Left lung (tissue), 10 donors: ENCODE results near the gene WDR37. TPM values are rescaled to one million over a fixed set of nuclear protein-coding genes. Genes with fewer than 3 reads are reported as not detected.

Source experiments
- ATAC-seq: fragments of 200-7000 bp; cut with Tn5 transposase; one replicate; pipeline ENCODE4 v1.9.1; 2020; ENCODE audit warnings: moderate library complexity
- DNase-seq, 4 donors: peaks; one replicate each; pipeline ENCODE4 v3.0.0-alpha.2; 2013 to 2020
- H3K27ac ChIP-seq, 2 donors: fragments of 200-600 bp; sonication (generic) in 1 of 2; one replicate each; pipeline versions ENCODE4 v1.5.0 to v1.8.0; 2020 to 2021
- H3K27me3 ChIP-seq, 2 donors: fragments of 200-600 bp; sonication (generic) in 1 of 2; one replicate each; pipeline versions ENCODE4 v1.5.0 to v1.8.0; 2020 to 2021
- H3K36me3 ChIP-seq, 2 donors: fragments of 200-600 bp; sonication (generic) in 1 of 2; one replicate each; pipeline versions ENCODE4 v1.5.0 to v1.8.0; 2020 to 2021
- H3K4me1 ChIP-seq, 2 donors: fragments of 200-600 bp; one replicate each; pipeline ENCODE4 v1.8.0; 2021
- H3K4me3 ChIP-seq, 2 donors: fragments of 200-600 bp; sonication (generic) in 1 of 2; one replicate each; pipeline versions ENCODE4 v1.5.0 to v1.8.0; 2020 to 2021; ENCODE audit warnings: mild to moderate bottlenecking in 1 of 2
- H3K9me3 ChIP-seq, 2 donors: fragments of 200-600 bp; sonication (generic) in 1 of 2; one replicate each; pipeline versions ENCODE4 v1.5.0 to v1.8.0; 2020 to 2021
- CTCF ChIP-seq, 2 donors: fragments of 200-600 bp; sonication (generic) in 1 of 2; IDR thresholded peaks; one replicate each; pipeline versions ENCODE4 v1.5.0 to v1.8.0; 2021; ENCODE audit warnings: antibody characterized with exemption in 2 of 2
- intact Hi-C, 2 donors: fragments of 100-400 bp; cut with DNase I; formaldehyde crosslinking; loops; one replicate each; pipeline versions ENCODE4 v1.11.2 to v1.14.2; 2022
- polyA plus RNA-seq, 6 donors: library from polyadenylated mRNA; unstranded; fragments of 120-200 nt; gene quantifications; one replicate each; pipeline ENCODE4 v1.2.1, GENCODE V29; 2013; ENCODE audit not compliant: insufficient read length in 6 of 6
- total RNA-seq, 2 donors: library from RNA; stranded (reverse); fragmentation: NEBNext Ultra II Directional; extraction: Animal tissue kit (Norgen Biotek cat#: 25700); gene quantifications; one replicate each; pipeline ENCODE4 v1.2.1, GENCODE V29; 2021
- donor health status: DM: no; HTN: yes; CAD: no.
- donor health status: DM: no; HTN: no; CAD: no.

WDR37 gene
- total and polyA plus RNA-seq, 8 donors = 16.1 to 23.8 (median 18.1) TPM

GRCh38 chr10:1132584-1132983, 76.4 kb downstream of the WDR37 start:
- no peak for TF ChIP-seq CTCF (IDR thresholded peaks at IDR 0.05)
- H3K4me1 ChIP-seq = no peaks in the 10 kb centered on the region
- no peak for ATAC-seq
- intact Hi-C loops = no loop called here
- no peak for DNase-seq
- peaks cover 0 to 52% of the 10 kb centered on the region in 2 donors for H3K36me3 ChIP-seq
- H3K9me3 ChIP-seq = no peaks in the 10 kb centered on the region
- H3K27ac ChIP-seq = no peak overlapping the region
- H3K27me3 ChIP-seq = no peaks in the 10 kb centered on the region
- no peak overlapping the region for H3K4me3 ChIP-seq

GRCh38 chr10:1133495-1134045, 77.4 kb downstream of the WDR37 start:
- no peak overlapping the region for H3K27ac ChIP-seq
- no peaks in the 10 kb centered on the region for H3K27me3 ChIP-seq
- DNase-seq (no peak), ATAC-seq (no peak)
- H3K9me3 ChIP-seq = peaks cover 0 to 5% of the 10 kb centered on the region in 2 donors
- no peak overlapping the region for H3K4me3 ChIP-seq
- intact Hi-C loops = no loop called here
- peaks cover 0 to 42% of the 10 kb centered on the region in 2 donors for H3K36me3 ChIP-seq
- TF ChIP-seq CTCF (IDR thresholded peaks at IDR 0.05) = no peak
- no peaks in the 10 kb centered on the region for H3K4me1 ChIP-seq

- no peak overlapping the region for H3K4me3 ChIP-seq
- DNase-seq (no peak), ATAC-seq (no peak)
- H3K27me3 ChIP-seq = no peaks in the 10 kb centered on the region
- intact Hi-C loops = no loop called here
- H3K27ac ChIP-seq = no peak overlapping the region
- no peak for TF ChIP-seq CTCF (IDR thresholded peaks at IDR 0.05)
- H3K36me3 ChIP-seq = peaks cover 0 to 36% of the 10 kb centered on the region in 2 donors
- no peaks in the 10 kb centered on the region for H3K4me1 ChIP-seq
- peaks cover 0 to 10% of the 10 kb centered on the region in 2 donors for H3K9me3 ChIP-seq
These were observed 78.0 kb downstream of the WDR37 start for GRCh38 chr10:1134156-1134555.

GRCh38 chr10:1136268-1136667, 80.1 kb downstream of the WDR37 start:
- ATAC-seq = no peak
- DNase-seq = no peak
- intact Hi-C loops = no loop called here
- Histone ChIP-seq H3K4me3 (no peak overlapping the region), H3K36me3 (peaks cover 0 to 15% of the 10 kb centered on the region in 2 donors), H3K27me3 (no peaks in the 10 kb centered on the region), H3K27ac (no peak overlapping the region), H3K9me3 (peaks cover 0 to 10% of the 10 kb centered on the region in 2 donors), H3K4me1 (no peaks in the 10 kb centered on the region)
- TF ChIP-seq CTCF (IDR thresholded peaks at IDR 0.05) = no peak

- intact Hi-C loops = no loop called here
- Histone ChIP-seq H3K9me3 (peaks cover 0 to 10% of the 10 kb centered on the region in 2 donors), H3K36me3 (peaks cover 0 to 1% of the 10 kb centered on the region in 2 donors), H3K4me1 (no peaks in the 10 kb centered on the region), H3K27me3 (no peaks in the 10 kb centered on the region), H3K4me3 (no peak overlapping the region), H3K27ac (no peak overlapping the region)
- no peak for DNase-seq
- no peak for ATAC-seq
- no peak for TF ChIP-seq CTCF (IDR thresholded peaks at IDR 0.05)
These were observed 81.4 kb downstream of the WDR37 start for GRCh38 chr10:1137499-1138163.
